HG02571 (cell line): Measurements from ENCODE around the gene TAX1BP3.

ENCODE experiments used
- ATAC-seq: cut with Tn5 transposase; IDR thresholded peaks from one replicate; pipeline ENCODE4 v1.9.1; 2021; ENCODE audit warnings: mild to moderate bottlenecking, moderate library complexity; ENCODE audit not compliant: unreplicated experiment

The TAX1BP3 gene

DNA sequence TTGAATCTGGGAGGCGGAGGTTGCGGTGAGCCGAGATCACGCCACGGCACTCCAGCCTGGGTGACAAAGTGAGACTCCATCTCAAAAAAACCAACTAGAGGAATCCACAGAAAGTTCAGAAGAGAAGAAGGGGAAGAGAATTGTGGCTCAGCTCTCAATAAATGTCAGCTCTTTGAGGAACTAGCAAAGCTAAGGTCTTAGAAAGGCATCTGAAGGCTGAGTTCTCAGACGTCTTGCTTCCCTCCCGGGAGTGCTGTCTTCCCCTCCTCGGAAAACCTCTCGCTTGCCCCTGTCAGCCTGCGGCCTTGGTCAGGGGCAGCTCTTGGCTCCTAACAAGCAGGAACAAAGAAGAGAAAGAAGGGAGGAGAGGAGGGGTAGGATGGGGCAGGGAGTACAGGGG is 37.6 kb downstream of the TAX1BP3 start:
- ATAC-seq = no peak

DNA sequence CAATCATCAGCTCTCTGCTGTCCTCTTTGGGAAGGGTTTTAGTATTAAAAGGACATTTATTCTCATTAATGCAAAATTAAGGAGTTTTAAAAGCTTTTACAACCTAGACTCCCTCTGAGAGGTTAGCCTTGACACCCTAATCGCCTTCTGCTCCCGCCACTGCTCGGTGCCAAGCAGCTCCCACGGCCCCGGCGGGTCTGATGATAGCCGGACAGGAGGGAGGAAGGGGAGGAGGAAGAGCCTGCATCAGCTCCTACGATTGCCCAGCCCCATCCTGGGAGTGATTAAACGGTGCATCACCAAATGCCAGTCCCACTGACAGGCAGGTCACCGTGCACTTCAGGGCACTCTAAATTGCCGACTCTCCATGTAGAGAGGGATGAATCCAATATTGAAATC is 40.6 kb downstream of the TAX1BP3 start:
- no peak for ATAC-seq

DNA sequence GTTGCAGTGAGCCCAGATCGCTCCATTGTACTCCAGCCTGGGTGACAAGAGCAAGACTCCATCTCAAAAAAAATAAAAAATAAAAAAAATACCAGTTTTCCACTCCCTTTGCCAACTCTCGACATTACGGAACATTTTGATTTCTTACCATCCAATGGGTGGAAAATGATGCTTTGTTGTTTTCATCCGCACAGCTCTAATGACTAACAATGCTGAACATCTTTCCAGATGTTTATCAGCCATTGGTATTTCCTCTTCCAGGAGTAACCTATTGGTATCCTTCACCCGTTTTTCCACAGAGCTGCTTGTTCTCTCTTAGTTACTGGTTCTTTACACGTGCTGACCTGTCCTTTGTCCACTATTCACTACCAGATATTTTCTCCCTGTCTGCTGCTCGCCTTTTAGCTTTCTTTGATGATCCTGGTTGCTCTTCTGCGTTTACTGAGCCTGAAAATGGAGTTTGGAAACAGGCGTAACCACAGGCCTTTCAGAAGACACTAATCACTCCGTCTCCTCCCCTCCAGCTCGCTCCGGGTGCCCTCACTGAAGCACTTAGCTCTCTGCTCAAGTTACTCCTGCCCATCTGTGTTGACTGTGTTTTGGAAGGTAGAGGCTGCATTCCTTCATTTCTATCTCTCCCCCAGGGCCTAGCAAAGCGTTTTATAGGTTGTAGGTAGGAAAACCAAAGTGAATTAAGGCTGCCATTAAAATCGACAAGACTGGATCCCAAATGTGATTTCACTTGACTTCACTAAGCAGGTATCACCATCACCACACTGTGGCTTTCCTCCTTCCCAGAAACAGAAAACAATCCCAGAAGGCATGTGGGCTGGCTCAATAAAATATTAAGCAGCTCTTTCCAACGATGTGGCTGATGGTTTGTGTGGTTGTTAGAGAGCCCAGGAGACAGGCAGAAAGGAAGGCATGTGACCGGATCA is 41.3 kb downstream of the TAX1BP3 start:
- ATAC-seq = no peak

DNA sequence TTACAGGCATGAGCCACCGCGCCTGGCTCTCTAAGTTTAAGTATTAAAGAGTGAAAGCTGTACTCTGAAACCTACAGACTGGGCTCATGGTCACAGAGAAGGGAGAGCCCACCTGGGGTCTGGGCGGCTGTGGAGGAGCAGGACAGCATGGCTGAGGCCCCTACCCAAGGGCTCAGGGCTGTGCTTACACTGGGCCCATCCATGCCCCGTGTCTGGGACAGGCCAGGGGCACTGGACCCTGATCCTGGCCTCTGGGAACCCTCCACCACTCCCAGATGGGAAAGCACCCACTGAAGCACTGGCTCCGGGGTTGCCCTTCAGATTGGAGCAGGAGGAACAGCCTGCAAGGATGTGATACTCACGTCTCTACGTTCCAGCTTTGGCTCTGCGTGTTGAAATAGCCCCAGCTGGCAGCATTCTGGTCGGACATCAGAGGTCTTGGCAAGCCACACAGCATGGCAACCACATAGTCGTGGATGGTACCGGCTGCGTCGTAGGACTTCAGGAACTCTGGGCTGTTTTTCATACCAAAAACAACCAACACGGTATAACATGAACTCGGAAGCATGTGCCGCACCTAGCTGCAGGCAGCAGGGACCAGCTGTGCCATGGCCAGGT is 45.3 kb downstream of the TAX1BP3 start:
- no peak for ATAC-seq

DNA sequence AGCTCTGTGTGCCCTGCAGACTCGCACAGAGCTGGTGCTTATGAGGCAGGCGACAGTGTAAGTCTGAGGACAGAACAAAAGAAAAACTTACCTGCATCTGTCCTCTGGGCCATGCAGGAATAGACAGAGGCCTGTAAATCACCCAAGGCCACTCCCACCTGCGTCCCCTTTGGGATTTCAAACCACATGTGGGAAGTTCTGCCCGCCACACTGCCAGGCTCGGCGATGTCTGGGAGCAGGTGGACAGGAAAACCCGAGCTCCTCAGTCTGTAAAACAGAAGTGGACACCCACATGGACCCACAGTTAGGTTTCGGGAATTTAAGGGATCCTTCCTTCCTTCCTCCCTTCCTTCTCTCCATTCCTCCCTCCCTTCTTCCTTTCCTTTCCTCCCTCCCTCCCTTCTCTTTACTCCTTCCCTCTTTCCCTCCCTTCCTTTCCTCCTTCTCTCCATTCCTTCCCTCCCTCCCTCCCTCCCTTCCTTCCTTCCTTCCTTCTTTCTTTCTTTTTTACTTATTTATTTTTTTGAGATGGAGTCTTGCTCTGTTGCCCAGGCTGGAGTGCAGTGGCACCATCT is 47.1 kb downstream of the TAX1BP3 start:
- ATAC-seq = no peak

DNA sequence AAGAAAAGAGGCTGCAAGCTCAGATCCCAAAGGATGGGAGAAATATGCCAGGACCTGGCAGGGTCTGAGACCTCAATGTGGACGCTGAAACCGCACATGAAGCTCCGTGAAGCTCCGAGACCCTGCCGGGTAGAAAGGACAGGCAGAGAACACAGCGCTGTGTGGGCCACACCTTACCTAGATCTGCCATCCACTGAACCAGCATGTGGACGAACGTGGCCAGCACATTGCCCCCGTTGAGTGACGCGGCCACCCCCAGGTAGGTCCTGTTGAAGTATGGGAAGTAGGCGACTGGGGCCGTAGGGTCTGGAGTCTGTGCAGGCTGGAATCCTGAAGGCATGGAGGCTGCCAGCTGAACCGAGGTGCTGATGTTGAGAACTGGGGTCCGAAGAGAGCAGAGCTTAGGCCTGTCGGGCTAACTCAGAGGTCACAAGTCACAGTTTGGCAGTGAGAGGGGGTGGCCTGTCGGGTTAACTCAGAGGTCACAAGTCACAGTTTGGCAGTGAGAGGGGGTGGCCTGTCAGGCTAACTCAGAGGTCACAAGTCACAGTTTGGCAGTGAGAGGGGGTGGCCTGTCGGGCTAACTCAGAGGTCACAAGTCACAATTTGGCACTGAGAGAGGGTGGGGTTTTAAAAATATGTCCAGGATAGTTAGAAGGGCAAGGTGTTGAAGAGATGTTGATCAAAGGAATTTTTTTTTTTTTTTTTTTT is 53.1 kb downstream of the TAX1BP3 start:
- ATAC-seq = no peak

DNA sequence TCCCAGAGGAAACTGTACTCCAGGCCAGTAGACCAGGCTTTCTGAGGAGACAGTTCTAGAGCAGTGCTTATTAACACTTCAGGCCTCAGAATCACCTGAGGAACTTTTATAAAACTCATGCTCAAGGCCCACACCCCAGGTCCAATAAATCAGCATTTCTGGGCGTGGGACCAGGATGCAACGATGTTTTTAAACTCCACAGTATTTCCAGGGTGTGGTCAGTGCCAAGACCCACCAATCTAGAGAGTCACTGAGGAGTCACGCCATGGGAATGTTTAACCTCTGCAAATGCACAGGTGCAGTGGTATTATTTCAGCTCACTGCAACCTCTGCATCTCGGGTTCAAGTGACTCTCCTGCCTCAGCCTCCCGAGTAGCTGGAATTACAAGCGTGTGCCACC is 55.3 kb downstream of the TAX1BP3 start:
- ATAC-seq = no peak
